GM18526 (cell line): ENCODE results near the gene SUN5.

ENCODE experiments used
- POLR2A ChIP-seq: IDR thresholded peaks from 3 replicates; pipeline ENCODE4 v1.6.1; 2011; ENCODE audit not compliant: insufficient read length; ENCODE audit errors: extremely low read depth

SUN5 gene, protein sequence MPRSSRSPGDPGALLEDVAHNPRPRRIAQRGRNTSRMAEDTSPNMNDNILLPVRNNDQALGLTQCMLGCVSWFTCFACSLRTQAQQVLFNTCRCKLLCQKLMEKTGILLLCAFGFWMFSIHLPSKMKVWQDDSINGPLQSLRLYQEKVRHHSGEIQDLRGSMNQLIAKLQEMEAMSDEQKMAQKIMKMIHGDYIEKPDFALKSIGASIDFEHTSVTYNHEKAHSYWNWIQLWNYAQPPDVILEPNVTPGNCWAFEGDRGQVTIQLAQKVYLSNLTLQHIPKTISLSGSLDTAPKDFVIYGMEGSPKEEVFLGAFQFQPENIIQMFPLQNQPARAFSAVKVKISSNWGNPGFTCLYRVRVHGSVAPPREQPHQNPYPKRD

DNA sequence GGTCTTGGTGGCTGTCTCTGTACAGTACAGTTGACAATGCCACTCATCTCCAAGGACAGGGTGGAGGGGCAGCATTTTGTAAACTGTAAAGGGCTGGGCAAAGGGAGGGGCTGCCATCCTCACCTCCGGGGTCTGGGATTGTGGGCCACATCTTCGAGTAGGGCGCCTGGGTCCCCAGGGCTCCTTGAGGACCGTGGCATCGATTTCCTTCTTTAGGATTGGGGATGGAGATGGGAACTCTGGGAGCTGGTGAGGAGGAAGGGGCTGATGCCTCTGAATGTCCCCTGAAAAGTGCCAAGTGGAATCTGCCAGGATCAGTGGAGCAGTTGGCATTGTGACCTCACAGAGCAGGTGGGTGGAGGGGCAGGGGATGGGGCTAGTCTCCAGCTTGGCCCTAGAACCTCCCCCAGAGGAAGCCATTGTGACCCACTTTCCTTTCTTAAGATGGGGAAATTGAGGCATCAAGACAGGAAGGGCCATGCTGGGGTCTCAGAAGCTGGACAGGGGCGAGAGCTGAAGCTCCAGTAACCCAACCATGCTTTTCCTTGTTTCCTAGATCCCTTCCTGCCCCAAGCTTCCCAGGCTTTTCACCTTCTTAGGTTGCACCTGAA is at the start of gene SUN5:
SUN5 (minus strand) TSS at position 293 of the 611 bp plus-strand sequence; CDS start at position 200, 93 bp downstream.
- no peak for TF ChIP-seq POLR2A

DNA sequence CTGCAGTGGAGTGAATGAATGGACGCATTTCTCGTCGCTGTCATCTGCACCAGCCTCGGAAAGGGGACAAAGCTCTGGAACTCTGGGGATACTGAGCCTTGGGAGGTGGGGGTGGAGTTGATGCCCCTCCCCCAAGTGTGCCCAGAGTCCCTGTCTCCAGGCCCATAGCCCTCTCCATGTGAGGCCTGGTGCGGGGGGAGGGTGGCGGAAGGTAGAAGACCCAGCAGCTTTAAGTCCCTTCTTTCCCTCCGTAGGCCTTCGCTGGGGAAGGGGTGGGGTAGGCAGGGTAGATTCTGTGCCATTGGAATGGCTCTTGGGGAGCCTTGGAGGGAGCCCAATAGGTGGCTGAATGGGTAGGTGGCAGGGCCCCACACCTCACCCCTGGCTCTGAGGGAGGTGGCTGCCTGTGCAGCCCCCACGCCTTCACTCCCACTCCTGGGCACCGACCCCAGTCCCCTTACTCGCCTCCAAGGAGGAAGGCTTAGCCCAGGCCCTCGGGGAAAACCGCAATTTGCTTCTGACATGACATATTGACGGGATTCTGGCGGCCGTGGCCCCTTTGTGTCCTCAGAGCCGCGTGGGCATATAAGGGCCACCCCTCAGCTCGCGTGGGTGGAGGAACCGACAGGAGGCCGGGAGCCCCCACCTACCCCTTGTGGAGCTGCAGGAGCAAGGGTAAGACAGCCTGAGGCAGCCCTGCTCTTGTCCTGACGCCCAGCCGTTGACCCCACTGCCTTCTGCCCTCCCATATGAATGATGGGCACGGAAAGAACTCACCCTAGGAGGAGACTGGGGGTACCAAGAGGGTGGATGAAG is 49.3 kb upstream of the SUN5 start, which contains the start of gene BPIFB3:
BPIFB3 (plus strand) TSS at position 613 of the 816 bp plus-strand sequence. CDS start 1,533 bp downstream, outside the sequence.
- no peak for TF ChIP-seq POLR2A

GRCh38 chr20:33051333-33051732 is 47.1 kb upstream of the SUN5 start:
- TF ChIP-seq POLR2A: no peak

GRCh38 chr20:33046412-33046811 is 42.2 kb upstream of the SUN5 start:
- no peak for TF ChIP-seq POLR2A

GRCh38 chr20:33043731-33044181 is 39.5 kb upstream of the SUN5 start:
- TF ChIP-seq POLR2A: no peak

DNA sequence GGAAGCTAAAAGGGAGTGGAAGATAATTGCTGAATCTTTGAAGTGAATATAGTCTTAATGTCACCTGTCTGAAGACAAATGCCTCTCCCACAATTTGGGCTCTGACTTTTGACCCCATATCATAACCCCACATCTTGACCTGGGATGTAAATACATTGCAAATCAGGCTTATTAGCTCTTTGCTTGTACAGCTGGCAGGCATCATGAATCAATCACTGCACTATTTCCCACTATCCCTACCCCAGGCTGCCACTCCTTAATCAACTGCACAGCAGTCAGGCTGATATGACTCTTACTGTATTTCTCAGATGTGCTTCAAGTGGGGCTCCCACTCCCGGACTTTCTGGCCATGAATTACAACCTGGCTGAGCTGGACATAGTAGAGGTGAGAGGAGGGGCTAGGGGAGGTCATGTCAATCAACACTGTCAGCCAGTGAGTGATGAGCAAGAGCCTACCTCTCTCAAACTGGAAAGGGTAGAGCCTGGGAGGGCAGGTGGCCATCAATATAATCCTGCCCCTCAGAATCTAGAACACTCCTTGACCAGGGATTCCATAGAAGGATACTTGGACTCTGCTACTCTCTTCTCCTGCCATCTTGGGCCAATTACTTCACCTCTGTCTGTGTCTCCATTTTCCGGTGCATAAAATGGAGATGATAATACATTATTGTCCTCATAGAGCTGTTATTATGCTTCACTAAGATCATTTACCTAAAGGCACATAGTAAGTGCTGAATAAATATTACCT is 38.9 kb upstream of the SUN5 start:
- TF ChIP-seq POLR2A: no peak

- no peak for TF ChIP-seq POLR2A
Measured at GRCh38 chr20:33042430-33042829, 38.2 kb upstream of the SUN5 start.

GRCh38 chr20:33038243-33038642 is 34.0 kb upstream of the SUN5 start:
- TF ChIP-seq POLR2A: no peak

DNA sequence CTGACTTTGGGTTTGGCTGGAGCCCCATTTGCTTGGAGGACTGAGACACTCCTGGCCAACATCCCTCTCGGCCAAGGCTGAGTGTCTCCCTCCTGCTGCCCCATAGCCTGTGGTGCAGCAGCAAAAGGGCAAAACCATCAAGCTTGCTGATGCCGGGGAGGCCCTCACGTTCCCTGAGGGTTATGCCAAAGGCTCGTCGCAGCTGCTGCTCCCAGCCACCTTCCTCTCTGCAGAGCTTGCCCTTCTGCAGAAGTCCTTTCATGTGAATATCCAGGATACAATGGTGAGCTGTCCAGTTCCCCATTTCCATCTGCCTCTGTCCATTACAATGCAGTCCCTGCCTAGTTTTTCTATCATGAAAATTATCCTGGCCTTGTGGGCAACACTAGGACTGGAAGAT is 33.2 kb upstream of the SUN5 start:
- TF ChIP-seq POLR2A: no peak

DNA sequence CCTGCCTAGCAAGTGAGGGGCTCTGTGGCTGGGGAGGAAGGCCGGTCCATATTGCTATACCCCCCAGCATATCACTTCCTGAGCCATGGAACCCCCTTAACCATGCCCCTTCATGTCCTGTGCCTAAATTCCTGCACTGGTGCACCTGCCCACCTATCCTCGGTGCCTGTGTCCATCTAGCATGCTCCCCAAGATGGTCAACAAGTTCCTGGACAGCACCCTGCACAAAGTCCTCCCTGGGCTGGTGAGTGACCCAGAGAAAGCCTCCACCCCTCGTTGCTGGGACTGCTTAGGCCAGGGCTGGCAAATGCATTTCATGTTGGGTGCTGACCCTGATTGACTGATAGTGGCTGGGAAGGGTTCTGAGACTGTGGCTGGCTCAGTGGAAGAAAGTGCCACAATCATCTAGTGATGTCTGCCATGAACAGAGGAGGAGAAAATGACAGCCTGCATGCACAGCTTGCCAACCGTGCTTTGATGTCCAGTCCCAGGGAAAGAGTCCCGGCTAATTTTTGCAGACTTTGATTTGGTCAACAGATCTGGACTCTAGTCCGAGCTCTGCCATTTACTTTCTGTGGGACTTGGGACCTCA is 30.8 kb upstream of the SUN5 start:
- TF ChIP-seq POLR2A: no peak

- no peak for TF ChIP-seq POLR2A
Measured at GRCh38 chr20:33034115-33034514, 29.9 kb upstream of the SUN5 start.

- TF ChIP-seq POLR2A: no peak
Measured at GRCh38 chr20:33033381-33033780, 29.1 kb upstream of the SUN5 start.

GRCh38 chr20:33032555-33032954 is 28.3 kb upstream of the SUN5 start:
- TF ChIP-seq POLR2A: no peak

DNA sequence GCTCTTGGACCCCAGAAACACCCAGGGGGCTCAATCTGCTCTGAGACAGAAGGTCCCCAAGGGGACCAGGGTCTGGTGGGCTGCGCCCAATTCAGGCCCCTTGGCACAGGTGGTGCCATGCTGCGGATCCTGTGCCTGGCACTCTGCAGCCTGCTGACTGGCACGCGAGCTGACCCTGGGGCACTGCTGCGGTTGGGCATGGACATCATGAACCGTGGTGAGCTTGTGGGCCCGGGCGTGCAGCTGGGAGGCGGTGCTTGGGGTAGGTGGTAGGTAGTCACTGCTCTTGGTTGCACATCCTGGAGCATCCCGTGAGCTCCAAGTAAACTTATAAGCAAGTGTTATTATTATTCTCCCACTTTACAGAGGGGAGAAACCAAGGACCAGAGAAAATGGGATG is 27.3 kb upstream of the SUN5 start, which contains the start of gene BPIFB6:
BPIFB6 (plus strand) TSS at position 118 of the 400 bp plus-strand sequence; CDS start at position 118, 0 bp downstream.
- TF ChIP-seq POLR2A: no peak
